ENCODE results near the gene MAPK7.

DNA sequence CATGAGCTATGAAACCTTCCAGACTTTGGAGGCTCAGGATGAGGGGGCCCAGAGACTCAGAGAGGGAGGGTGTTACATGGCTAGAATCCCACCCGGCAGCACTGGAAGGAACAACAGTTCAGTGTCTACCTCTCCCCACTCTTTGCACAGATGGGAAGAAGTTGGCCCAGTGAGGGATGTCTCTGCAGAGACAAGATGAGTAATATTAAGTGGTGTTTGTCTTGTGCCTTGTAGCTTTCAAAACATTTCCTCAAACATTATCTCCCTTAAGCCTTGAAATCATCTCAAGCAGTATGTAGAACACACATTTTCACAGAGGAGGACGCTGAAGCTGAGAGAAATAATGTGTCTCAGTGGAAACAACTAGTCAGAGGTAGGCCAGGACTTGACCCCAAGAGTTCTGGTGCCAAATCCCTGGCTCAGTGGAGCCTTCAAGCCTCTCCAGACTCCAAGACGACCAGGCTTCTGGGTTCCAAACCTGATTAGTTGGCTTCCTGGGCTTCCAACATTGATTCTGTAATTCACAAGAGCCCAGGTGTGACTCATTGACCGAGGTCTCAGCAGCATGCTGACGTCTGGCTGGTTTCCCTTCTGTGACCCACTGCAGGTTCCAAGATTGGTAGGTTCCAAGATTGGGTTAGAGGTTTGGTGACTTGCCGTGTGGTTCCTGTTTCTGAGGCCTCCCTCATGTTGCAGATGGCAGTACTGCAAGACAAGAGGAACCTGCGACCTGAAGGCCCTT lies 40.1 kb downstream of the MAPK7 start:
- TF ChIP-seq, protein P1, sequence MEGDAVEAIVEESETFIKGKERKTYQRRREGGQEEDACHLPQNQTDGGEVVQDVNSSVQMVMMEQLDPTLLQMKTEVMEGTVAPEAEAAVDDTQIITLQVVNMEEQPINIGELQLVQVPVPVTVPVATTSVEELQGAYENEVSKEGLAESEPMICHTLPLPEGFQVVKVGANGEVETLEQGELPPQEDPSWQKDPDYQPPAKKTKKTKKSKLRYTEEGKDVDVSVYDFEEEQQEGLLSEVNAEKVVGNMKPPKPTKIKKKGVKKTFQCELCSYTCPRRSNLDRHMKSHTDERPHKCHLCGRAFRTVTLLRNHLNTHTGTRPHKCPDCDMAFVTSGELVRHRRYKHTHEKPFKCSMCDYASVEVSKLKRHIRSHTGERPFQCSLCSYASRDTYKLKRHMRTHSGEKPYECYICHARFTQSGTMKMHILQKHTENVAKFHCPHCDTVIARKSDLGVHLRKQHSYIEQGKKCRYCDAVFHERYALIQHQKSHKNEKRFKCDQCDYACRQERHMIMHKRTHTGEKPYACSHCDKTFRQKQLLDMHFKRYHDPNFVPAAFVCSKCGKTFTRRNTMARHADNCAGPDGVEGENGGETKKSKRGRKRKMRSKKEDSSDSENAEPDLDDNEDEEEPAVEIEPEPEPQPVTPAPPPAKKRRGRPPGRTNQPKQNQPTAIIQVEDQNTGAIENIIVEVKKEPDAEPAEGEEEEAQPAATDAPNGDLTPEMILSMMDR (IDR thresholded peaks at IDR 0.05; ENCODE audit: extremely low read depth in 1 of 2, insufficient read depth in 1 of 2, low read depth in 1 of 2, low read length in 2 of 2), result no peak
- no peak for TF ChIP-seq POLR2A (IDR thresholded peaks at IDR 0.05; ENCODE audit: low read depth, low read length)
- no peak for TF ChIP-seq EZH2 (IDR thresholded peaks at IDR 0.05; ENCODE audit: borderline replicate concordance, low read depth, low read length, severe bottlenecking)
- TF ChIP-seq GATA2 (IDR thresholded peaks at IDR 0.05; ENCODE audit: insufficient read depth, insufficient read length, low read depth, low read length), result no peak
- TF ChIP-seq POLR2AphosphoS5 (IDR thresholded peaks at IDR 0.05; ENCODE audit: insufficient read depth, low read depth, low read length), result no peak

Data from endothelial cell of umbilical vein (primary cell).